ENCODE results near the gene ADAMTSL1.

Gene ADAMTSL1

DNA sequence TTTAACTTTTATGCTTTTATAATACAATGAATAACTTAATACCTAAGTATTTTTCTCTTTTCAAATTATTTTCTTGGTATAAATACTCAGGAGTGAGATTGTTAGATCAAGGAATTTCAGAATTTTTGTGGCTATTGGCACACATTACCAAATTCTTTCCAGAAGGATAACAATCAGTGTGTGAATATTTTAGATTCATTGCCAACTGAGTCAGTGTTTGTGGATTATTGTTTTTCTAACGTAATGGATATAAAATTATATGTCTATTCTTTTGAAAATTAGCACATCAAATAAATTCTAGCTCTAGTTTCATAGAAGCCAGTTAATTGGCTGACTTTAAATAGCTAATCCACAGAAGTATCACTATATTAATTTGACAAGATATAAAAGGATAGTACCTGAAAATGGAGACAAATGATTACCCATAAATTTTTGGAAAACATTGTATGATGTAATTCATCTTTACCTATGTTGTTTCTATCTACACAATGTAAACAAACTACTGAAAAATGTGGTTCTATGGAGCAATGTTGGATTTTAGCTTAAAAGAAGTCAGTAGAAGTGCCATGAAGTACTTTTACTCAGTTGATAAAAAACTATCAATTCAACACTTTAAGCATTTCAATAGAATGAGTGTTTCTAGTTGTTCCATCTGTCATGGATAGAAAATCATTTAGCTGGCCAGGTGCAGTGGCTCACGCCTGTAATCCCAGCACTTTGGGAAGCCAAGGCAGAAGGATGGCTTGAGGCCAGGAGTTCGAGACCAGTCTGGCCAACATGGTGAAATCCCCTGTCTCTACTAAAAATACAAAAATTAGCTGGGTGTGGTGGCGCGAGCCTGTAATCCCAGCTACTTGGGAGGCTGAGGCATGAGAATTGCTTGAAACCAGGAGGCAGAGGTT is 185.1 kb downstream of the ADAMTSL1 start:
- TF ChIP-seq EZH2phosphoT487 (conservative IDR thresholded peaks at IDR 0.05; ENCODE audit: low read length), result no peak
- no peak for TF ChIP-seq CTCF (IDR thresholded peaks at IDR 0.05; ENCODE audit: insufficient read depth, low read length, poor library complexity, severe bottlenecking)
- H3K4me3 ChIP-seq (ENCODE audit: insufficient read depth, low read length, poor library complexity, severe bottlenecking), result no peak overlapping the region
- no peaks in the 10 kb centered on the region for H4K20me1 ChIP-seq (ENCODE audit: low read depth, low read length)
- H3K9me2 ChIP-seq (replicated peaks; ENCODE audit: insufficient read depth, low read length), result no peaks in the 10 kb centered on the region
- no peaks in the 10 kb centered on the region for H3K27me3 ChIP-seq (ENCODE audit: low read length)
- no peaks in the 10 kb centered on the region for H3K9me3 ChIP-seq (ENCODE audit: insufficient read depth, low read length)
- no peak overlapping the region for H3K27ac ChIP-seq (ENCODE audit: low read depth, low read length)
- no peaks in the 10 kb centered on the region for H3K79me2 ChIP-seq (ENCODE audit: insufficient read depth, low read length)
- H3F3A ChIP-seq (ENCODE audit: insufficient read depth), result no peaks in the 10 kb centered on the region
- no peak overlapping the region for H3K4me2 ChIP-seq (ENCODE audit: low read depth, low read length, poor library complexity, severe bottlenecking)
- H3K9ac ChIP-seq (ENCODE audit: low read length), result no peak overlapping the region
- H3K36me3 ChIP-seq (ENCODE audit: low read length), result no peaks in the 10 kb centered on the region
- no peak overlapping the region for H2AFZ ChIP-seq (ENCODE audit: low read depth, low read length, severe bottlenecking)

DNA sequence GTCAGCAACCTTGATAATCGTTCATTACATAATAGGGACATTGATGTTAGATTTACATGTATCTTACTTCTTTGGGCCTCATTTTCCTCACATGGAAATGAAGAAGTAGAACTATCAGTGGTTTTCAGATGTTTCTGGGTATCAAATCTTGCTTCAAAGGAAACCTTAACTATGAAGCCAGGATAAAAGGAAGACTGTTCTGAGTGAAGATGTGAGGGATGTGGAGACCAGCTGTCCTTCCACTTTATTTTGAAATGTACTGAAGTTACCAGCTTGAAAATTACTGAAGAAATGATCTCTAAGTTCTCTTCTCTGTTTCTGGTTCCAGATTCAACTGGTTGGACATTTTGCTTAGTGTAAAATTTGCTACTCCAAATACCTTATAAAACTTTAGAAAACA is 186.0 kb downstream of the ADAMTSL1 start:
- no peak overlapping the region for H3K9ac ChIP-seq (ENCODE audit: low read length)
- H3K27me3 ChIP-seq (ENCODE audit: low read length), result no peaks in the 10 kb centered on the region
- H3K36me3 ChIP-seq (ENCODE audit: low read length), result no peaks in the 10 kb centered on the region
- no peak overlapping the region for H3K4me2 ChIP-seq (ENCODE audit: low read depth, low read length, poor library complexity, severe bottlenecking)
- H4K20me1 ChIP-seq (ENCODE audit: low read depth, low read length), result no peaks in the 10 kb centered on the region
- H3K9me2 ChIP-seq (replicated peaks; ENCODE audit: insufficient read depth, low read length), result no peaks in the 10 kb centered on the region
- no peak overlapping the region for H3K4me3 ChIP-seq (ENCODE audit: insufficient read depth, low read length, poor library complexity, severe bottlenecking)
- no peaks in the 10 kb centered on the region for H3K79me2 ChIP-seq (ENCODE audit: insufficient read depth, low read length)
- no peak overlapping the region for H3K27ac ChIP-seq (ENCODE audit: low read depth, low read length)
- no peaks in the 10 kb centered on the region for H3F3A ChIP-seq (ENCODE audit: insufficient read depth)
- TF ChIP-seq EZH2phosphoT487 (conservative IDR thresholded peaks at IDR 0.05; ENCODE audit: low read length) (no peak), CTCF (IDR thresholded peaks at IDR 0.05; ENCODE audit: insufficient read depth, low read length, poor library complexity, severe bottlenecking) (no peak)
- H3K9me3 ChIP-seq (ENCODE audit: insufficient read depth, low read length), result no peaks in the 10 kb centered on the region
- H2AFZ ChIP-seq (ENCODE audit: low read depth, low read length, severe bottlenecking), result no peak overlapping the region

- Histone ChIP-seq H3K27ac (ENCODE audit: low read depth, low read length) (no peak overlapping the region), H3K9me3 (ENCODE audit: insufficient read depth, low read length) (no peaks in the 10 kb centered on the region), H3K4me3 (ENCODE audit: insufficient read depth, low read length, poor library complexity, severe bottlenecking) (no peak overlapping the region), H3K9ac (ENCODE audit: low read length) (no peak overlapping the region), H4K20me1 (ENCODE audit: low read depth, low read length) (no peaks in the 10 kb centered on the region), H2AFZ (ENCODE audit: low read depth, low read length, severe bottlenecking) (no peak overlapping the region), H3F3A (ENCODE audit: insufficient read depth) (no peaks in the 10 kb centered on the region), H3K27me3 (ENCODE audit: low read length) (no peaks in the 10 kb centered on the region), H3K9me2 (replicated peaks; ENCODE audit: insufficient read depth, low read length) (no peaks in the 10 kb centered on the region), H3K4me2 (ENCODE audit: low read depth, low read length, poor library complexity, severe bottlenecking) (no peak overlapping the region), H3K36me3 (ENCODE audit: low read length) (no peaks in the 10 kb centered on the region), H3K79me2 (ENCODE audit: insufficient read depth, low read length) (no peaks in the 10 kb centered on the region)
- no peak for TF ChIP-seq EZH2phosphoT487 (conservative IDR thresholded peaks at IDR 0.05; ENCODE audit: low read length)
- TF ChIP-seq CTCF (IDR thresholded peaks at IDR 0.05; ENCODE audit: insufficient read depth, low read length, poor library complexity, severe bottlenecking), result no peak
Observed at GRCh38 chr9:18662320-18662719, 188.4 kb downstream of the ADAMTSL1 start.

Measured in SU-DHL-6 (cell line).